Measurements from ENCODE around the gene GALNT7. TPM values are rescaled to one million over a fixed set of nuclear protein-coding genes. Genes with fewer than 3 reads are reported as not detected.

Gene GALNT7
- polyA plus RNA-seq, 1 of the 3 experiments (the other 2 are of a cell fraction), result 14.8 TPM

- no peak overlapping the region for H3K4me2 ChIP-seq
- no peak overlapping the region for H3K27ac ChIP-seq (ENCODE audit: low read depth in 2 of 2, low read length in 1 of 2)
- H3K79me2 ChIP-seq (ENCODE audit: insufficient read depth), result peaks cover 29% of the 10 kb centered on the region
- H3K9me2 ChIP-seq, result no peaks in the 10 kb centered on the region; the same call in 1 of the 2 replicates
- no peaks in the 10 kb centered on the region for H3K9me3 ChIP-seq
- no peak overlapping the region for H3K9ac ChIP-seq
- H3K36me3 ChIP-seq (replicated peaks in 1 of 2; ENCODE audit: control insufficient read depth in 1 of 2, insufficient read depth in 2 of 2, low read length in 1 of 2), result peaks cover 0 to 2% of the 10 kb centered on the region in 2 experiments
- H2AFZ ChIP-seq (ENCODE audit: low read depth), result no peak overlapping the region
- H3K4me3 ChIP-seq (ENCODE audit: low read depth in 2 of 2, low read length in 1 of 2), result no peak overlapping the region
- no peak for TF ChIP-seq RXRA (IDR thresholded peaks at IDR 0.05; ENCODE audit: borderline replicate concordance, low read depth)
- TF ChIP-seq REST (IDR thresholded peaks at IDR 0.05; ENCODE audit: low read depth, low read length), result peak; percentile 88
- H3F3A ChIP-seq (replicated peaks; ENCODE audit: insufficient read depth), result peaks cover 9% of the 10 kb centered on the region
- H3K4me1 ChIP-seq (ENCODE audit: control insufficient read depth in 1 of 2, insufficient read depth in 2 of 2, low read depth in 1 of 2, low read length in 1 of 2), result peaks cover 0 to 16% of the 10 kb centered on the region in 2 experiments; a peak in 2 of 4 replicates
- no peaks in the 10 kb centered on the region for H3K27me3 ChIP-seq (ENCODE audit: insufficient read depth)
- ChIA-PET POLR2A (no interaction called here), CTCF (interaction anchor here (1.1 kb wide), 1 partner anchor 30 kb away, joined by 3 read pairs; no protein-coding TSS in a partner anchor)
- DNase-seq, result no peak
- WGBS (ENCODE audit: low lambda C conversion rate), result 86% methylated on average over 7 of the region's 7 CpGs
- no peaks in the 10 kb centered on the region for H4K20me1 ChIP-seq (ENCODE audit: insufficient read depth)
Measured at GRCh38 chr4:173192375-173193162, 24.0 kb downstream of the GALNT7 start.

- Histone ChIP-seq H2AFZ (ENCODE audit: low read depth) (no peak overlapping the region), H3K9me3 (no peaks in the 10 kb centered on the region), H3F3A (replicated peaks; ENCODE audit: insufficient read depth) (peaks cover 9% of the 10 kb centered on the region), H3K27me3 (ENCODE audit: insufficient read depth) (no peaks in the 10 kb centered on the region), H4K20me1 (ENCODE audit: insufficient read depth) (no peaks in the 10 kb centered on the region), H3K27ac (ENCODE audit: low read depth in 2 of 2, low read length in 1 of 2) (no peak overlapping the region), H3K9me2 (no peaks in the 10 kb centered on the region; the same call in 1 of the 2 replicates), H3K9ac (no peak overlapping the region), H3K4me1 (ENCODE audit: control insufficient read depth in 1 of 2, insufficient read depth in 2 of 2, low read depth in 1 of 2, low read length in 1 of 2) (peaks cover 0 to 16% of the 10 kb centered on the region in 2 experiments; a peak in 2 of 4 replicates), H3K4me3 (ENCODE audit: low read depth in 2 of 2, low read length in 1 of 2) (no peak overlapping the region), H3K36me3 (replicated peaks in 1 of 2; ENCODE audit: control insufficient read depth in 1 of 2, insufficient read depth in 2 of 2, low read length in 1 of 2) (peaks cover 0 to 2% of the 10 kb centered on the region in 2 experiments), H3K4me2 (no peak overlapping the region), H3K79me2 (ENCODE audit: insufficient read depth) (peaks cover 22% of the 10 kb centered on the region)
- no peak for DNase-seq
- CTCF ChIA-PET, result no interaction called here
- POLR2A ChIA-PET, result no interaction called here
- TF ChIP-seq POLR2AphosphoS5 (IDR thresholded peaks at IDR 0.05; ENCODE audit: low read depth, low read length) (no peak), PBX3 (IDR thresholded peaks at IDR 0.05) (no peak), FOXJ3 (CRISPR knock-in tag; IDR thresholded peaks at IDR 0.05) (no peak), GATA2 (CRISPR knock-in tag; IDR thresholded peaks at IDR 0.05) (no peak), RCOR1 (IDR thresholded peaks at IDR 0.05; ENCODE audit: low read length) (no peak), GABPA (IDR thresholded peaks at IDR 0.05; ENCODE audit: low read depth) (no peak), CHD2 (IDR thresholded peaks at IDR 0.05; ENCODE audit: low read length, partially characterized antibody) (no peak), ZBTB33 (IDR thresholded peaks at IDR 0.05; ENCODE audit: borderline replicate concordance, low read depth) (no peak), TEAD4 (IDR thresholded peaks at IDR 0.05; ENCODE audit: borderline replicate concordance, insufficient read depth) (no peak), EZH2phosphoT487 (IDR thresholded peaks at IDR 0.05; ENCODE audit: borderline replicate concordance, low read depth) (no peak), YY1 (IDR thresholded peaks at IDR 0.05; ENCODE audit: low read depth) (no peak), RAD21 (IDR thresholded peaks at IDR 0.05; ENCODE audit: low read length) (no peak), NRF1 (IDR thresholded peaks at IDR 0.05; ENCODE audit: low read depth, low read length) (no peak), TAF1 (IDR thresholded peaks at IDR 0.05; ENCODE audit: borderline replicate concordance, low read depth, low read length) (no peak), MEF2A (IDR thresholded peaks at IDR 0.05; ENCODE audit: borderline replicate concordance, low read depth) (no peak), USF2 (IDR thresholded peaks at IDR 0.05; ENCODE audit: borderline replicate concordance, low read depth, low read length) (no peak), ELF1 (IDR thresholded peaks at IDR 0.05) (no peak), MAX (IDR thresholded peaks at IDR 0.05; ENCODE audit: low read depth) (no peak)
- WGBS (ENCODE audit: low lambda C conversion rate), result 68% methylated on average over 2 of the region's 2 CpGs
Measured at GRCh38 chr4:173194157-173194556, 25.5 kb downstream of the GALNT7 start.
